Stimulated activated CD8-positive, alpha-beta memory T cell treated with anti-CD3 and anti-CD28 coated beads, Interleukin-2, amount 100 ng/mL, for 1 hour (primary cell): Measurements from ENCODE around the gene HOXC9.

ENCODE experiments used
- DNase-seq, 2 donors: peaks; one replicate each; pipeline ENCODE4 v3.0.0-alpha.2; 2020; ENCODE audit warnings: low read depth in 2 of 2

HOXC9 gene

DNA sequence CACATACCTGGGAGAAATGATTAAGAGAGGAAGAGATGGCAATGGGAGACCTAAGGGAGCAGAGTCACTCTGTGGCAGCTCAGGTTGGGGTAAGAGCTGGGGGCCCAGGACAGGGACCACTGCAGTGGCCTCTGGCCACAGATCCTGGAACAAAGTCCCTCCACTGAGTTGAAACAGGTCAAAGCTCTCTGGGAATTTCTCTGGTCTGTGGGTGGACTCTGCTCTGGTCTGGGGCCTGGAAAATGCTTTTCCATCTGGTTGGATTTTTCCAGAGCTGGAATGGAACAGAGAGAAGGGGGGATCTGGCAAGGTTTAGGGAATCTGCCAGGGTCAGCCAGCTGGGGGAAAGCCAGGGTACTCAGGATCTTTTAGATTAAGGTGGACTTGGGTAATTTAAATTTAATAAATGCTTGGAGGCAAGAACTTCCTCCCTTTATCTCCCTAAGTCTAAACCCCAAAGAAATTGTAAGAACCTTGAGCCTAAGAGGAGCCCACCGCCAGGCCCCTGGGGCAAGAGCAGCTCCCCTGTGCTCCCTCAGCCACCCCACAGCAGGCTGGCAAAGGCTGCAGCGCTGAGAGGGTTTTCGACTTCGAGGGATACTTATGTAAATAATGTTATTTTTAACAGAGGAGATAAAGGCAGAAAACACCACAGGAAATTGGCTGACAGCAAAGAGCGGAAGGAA, 11.3 kb upstream of the HOXC9 start:
- DNase-seq: no peak

DNA sequence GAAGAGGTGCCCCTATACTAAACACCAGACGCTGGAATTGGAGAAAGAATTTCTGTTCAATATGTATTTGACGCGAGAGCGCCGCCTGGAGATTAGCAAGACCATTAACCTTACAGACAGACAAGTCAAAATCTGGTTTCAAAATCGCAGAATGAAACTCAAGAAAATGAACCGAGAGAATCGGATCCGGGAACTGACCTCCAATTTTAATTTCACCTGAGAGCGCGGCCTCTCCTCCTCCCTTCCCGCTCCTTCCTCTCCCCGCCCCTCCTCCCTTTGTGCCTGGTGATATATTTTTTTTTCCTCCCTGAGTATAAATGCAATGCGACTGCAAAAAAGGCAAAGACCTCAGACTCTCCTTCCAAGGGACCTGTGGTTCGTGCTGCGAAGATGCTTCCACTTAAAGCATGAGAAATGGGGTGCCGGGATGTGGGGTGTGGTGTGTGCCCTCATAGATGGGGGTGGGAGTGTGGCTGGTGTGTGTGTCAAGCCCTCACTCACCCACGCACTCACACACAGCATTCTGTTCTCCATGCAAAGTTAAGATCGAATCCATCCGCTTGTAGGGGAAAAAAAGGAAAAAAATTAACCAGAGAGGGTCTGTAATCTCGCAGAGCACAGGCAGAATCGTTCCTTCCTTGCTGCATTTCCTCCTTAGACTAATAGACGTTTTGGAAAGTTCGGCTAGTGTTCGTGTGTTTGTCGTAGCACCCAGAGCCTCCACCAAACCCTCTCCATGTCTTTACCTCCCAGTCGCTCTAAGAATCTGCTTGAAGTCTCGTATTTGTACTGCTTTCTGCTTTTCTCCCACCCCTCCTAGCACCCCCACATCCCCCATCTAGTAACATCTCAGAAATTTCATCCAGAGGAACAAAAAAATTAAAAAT, 10.5 kb upstream of the HOXC9 start:
- no peak for DNase-seq

DNA sequence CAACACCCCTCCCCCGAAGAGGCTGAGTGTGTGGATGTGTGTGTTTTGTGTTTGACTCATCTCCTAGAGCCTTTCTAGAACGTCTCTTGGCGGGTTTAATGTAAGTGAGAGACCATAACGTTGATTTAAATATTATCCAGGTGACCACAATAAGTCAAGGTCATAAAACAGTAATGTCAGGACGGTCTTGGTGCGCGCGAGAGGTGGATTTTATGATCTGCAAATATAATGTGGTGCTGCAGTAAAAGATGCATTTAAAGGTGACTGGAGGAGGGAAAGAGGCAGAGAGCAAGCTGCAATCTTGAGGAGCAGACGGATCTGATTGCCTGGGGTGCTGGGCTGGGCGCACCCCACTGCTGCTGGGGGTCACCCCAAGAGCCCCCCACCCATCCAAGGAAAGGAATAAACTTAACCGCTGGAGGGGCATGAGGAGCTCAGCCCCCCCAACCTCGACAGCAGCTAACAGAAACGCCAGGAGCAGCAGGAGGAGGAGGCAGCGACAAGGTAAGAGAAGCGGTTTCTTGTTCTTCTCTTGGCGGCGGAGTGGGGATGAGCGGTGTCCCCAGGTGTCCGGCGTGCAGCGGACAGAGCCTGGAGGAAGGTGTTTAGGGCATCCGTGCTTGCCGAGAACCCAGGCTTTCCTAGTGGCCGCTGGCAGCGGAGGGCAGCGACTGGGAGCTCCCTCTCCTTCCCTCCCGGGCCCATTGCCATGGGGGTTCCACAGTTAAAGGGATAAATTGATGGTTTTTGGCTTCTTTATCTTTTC, 9.5 kb upstream of the HOXC9 start:
- DNase-seq: no peak

DNA sequence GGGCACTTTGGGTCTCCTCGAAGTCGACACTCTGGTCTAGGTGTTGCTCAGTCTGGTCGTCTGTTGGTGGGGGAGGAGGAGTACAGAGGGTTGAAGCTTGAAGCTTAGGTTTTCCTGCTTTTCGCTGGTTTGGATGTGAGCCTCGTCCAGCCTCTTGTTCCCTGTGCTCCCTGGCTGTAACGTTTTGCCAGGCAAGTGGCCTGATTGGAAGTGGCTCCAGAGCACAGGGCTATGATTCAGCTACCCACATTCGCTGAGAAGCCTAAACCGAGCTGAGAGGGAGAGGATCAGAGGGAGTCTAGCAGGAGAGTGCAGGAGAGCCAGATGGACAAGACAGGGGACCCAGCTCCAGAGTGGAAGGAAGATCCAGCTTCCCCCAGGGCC, 8.9 kb upstream of the HOXC9 start:
- DNase-seq: no peak

DNA sequence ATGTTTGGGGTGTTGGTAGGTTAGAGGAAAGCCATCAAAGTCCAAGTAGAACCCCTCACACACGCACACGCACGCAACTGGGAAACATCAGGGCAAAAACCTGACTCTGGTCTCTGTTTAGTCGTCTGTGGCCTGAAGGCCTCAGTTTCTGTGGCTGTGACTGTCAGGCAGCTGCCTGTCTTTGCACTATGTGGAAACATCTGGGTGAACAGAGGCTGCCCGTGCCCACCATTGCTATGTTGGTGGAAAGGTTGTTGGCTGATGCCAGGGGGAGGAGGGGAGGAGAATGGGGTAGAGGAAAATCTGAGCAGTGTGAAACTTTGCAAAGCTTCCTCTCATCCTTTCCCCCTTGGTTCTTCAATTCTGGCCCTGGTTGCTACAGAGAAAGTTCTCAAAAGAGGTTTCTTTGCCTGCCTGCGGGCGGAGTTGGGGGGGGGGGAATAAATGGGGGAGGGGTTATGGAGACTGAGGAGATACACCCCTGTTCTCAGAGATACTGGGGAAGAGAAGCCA, 7.5 kb upstream of the HOXC9 start:
- no peak for DNase-seq

DNA sequence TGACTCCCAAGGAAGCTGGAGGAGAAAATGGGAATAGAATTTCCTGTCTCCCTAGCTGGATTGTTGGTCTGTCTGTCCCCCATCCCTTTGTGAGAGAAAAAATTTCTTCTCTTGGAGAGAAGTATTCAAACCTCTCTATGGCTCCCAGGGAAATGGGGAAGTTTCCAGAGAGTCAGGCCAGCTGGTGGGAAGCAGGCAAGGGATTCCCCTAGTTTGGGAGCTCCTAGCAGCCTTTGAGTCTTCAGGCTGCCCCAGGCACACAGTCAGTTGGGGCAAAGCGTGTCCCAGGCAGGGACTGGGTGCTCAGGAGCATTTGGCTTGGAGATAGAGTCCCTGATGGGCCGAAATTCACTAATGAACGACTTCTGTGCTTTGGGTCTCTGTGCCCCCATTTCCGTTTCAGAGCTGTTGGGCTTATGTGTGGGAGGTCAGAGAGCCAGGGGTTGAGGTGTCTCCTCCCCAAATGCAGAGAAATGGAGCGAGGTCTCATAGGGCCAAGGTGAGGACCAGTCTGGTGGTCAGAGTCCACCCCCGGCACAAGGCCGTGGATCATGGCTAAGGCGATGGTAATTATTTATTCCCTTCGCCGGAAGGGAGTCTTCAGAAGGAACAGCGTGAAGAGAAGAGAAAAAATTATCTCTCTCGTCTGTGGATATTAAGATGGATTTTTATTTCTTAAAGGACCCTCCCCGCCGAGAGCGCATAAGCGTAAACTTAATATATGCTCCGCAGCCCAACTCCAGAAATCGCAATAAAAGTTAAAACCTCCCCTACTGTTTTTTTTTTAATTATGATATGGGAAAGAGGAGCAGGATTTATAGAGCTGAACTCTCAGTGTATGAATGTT, 6.6 kb upstream of the HOXC9 start:
- no peak for DNase-seq

DNA sequence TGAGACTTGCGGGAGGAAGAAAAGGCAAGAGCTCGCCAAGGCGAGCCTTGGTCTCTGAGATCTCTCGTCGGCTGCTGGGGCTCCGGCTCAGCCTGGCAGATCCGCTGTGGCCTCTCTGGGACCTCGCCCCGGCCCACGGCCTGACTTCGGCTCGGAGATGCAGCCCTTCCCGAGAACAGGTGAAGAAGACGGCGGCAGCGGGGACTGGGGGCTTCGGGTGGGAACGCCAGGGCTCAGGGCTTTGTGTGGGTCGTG, 6.0 kb upstream of the HOXC9 start:
- no peak for DNase-seq

DNA sequence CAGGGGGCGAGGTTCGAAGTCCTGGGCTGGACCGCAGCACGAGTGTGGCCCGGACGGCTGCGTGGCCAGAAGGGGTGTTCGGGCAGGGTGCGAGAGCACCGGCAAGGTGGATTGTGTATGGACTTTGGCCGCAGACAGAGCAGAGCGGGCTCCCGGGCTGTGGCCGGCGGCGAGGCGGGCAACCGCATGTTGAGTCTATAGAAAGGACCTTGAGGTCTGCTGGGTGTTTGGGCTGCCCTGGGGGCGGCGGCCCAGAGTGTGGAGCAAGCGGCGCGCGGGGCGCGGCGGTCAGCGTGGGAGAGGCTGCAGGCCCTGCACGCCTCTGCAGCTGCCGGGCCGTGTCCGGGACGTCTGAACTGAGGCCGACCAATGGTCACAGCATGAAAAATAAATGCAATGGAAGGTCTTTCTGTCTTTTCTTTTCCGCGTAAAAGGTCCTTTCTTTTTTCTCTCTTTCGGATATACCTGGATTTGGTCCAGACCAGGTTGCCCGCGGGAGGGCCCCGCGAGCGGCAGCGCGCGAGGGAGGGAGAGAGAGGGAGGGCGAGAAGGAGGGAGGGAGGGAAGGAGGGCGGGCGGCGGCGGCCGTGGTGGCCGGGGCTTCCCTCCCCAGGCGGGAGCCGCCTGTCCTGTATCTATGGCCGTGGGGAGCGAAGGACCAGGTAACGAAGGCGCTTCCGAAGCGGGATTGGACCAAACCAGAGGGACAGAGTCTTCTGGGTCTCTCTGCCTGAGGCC, 5.5 kb upstream of the HOXC9 start:
- DNase-seq: no peak

DNA sequence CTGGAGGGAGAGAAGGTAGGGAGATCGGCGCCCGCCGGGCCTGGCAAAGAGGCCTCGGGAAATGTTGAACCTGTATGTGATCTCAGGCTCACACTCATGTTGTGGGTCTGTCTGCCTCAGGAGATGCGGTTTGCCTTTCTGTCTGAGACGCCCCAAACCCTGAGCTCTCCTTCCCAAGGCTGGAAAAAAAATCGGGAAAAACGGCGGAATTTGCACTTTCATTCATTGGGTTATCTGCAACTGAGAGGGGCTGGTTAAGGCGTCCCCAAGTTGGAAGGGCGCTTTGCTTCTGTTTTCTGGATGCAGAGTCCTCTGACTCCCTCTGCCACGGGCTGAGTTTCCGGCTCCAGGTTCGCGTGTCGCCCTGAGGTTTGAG, 5.0 kb upstream of the HOXC9 start:
- no peak for DNase-seq

DNA sequence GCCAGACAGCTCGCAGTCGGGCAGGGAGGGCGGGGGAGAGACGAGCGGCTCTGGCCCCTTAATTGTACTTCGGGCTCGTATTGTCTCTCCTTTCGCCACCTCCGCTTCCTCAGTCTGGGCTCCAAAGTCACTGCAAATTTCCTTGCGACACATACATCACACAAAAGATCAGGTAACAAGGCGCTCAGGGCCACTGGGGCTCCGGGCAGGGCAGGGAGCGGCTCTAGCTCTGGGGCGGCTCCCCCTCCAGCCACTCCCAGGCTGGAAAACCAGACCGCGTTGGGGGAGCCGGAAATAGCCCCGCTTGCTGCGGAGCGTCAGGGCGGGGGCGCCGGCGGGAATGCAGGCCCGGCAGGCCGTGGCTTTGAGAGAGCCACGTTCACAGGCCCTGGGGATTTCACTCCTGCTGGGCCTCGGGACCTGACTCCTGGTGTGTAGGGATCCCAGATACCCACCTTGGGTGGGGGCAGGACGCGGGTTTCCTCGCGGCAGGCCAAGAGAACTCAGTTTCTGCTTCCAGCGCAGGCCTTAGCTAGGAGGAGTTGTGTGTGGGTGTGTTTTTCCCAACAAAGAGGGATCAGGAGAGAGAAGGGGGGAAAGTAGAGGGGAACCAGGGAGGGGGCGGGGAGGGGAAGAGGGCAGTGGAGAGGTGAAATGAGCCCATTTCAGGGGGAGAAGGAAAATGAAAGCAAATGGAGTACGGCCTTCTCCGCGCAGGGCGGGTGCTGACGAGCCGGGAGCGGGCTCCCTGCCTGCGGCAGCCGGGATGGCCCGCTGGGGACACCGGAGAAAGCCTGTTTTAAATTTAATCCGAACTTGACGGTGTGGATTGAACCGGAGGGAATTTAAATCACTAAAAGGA, 4.4 kb upstream of the HOXC9 start:
- DNase-seq: no peak

DNA sequence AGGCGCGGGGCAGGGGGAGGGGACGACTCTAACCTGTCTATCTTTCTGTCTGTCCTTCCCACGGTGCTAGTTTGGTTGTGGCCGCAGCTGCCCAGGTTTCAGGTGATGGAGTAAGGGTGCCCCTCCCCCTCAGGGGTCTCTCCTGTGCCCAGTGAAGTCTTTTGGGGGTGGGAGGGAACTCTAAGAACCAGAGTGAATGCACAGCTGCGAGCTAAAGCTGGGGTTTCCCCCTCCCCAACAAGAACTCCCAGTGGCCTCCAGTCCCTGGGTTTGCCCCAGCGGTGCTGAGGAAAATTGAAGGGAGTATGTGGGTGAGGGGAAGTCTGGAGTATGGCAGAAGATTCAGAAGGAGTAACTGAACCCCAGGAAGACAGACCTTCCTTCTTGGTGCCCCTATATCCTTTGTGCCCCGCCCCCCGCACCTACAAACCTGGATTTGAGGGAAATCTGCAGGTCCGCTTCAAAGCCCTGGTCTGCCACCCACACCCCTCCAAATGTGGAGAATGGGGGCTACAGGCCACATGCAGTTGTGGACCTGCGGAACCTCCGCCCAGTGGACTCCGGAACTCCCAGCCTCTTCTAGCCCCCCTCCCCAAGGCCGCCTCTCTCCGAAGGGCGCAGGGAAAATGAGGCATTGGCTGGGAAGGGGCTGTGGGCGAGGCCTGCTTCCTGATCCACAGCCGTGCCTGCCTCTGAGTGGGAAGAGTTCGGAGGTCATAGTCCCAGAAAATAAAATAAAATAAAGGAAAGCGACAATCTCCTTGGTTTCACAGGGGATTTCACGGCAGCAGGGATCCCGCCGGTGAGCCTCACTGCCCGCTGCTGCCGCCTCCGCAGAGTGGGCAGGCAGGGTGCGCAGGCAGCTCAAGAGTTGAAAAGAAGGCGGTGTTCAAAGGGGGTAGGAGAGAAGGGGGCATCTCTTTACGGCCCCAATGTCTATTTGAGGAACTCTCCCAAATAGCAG, 3.4 kb upstream of the HOXC9 start:
- no peak for DNase-seq

DNA sequence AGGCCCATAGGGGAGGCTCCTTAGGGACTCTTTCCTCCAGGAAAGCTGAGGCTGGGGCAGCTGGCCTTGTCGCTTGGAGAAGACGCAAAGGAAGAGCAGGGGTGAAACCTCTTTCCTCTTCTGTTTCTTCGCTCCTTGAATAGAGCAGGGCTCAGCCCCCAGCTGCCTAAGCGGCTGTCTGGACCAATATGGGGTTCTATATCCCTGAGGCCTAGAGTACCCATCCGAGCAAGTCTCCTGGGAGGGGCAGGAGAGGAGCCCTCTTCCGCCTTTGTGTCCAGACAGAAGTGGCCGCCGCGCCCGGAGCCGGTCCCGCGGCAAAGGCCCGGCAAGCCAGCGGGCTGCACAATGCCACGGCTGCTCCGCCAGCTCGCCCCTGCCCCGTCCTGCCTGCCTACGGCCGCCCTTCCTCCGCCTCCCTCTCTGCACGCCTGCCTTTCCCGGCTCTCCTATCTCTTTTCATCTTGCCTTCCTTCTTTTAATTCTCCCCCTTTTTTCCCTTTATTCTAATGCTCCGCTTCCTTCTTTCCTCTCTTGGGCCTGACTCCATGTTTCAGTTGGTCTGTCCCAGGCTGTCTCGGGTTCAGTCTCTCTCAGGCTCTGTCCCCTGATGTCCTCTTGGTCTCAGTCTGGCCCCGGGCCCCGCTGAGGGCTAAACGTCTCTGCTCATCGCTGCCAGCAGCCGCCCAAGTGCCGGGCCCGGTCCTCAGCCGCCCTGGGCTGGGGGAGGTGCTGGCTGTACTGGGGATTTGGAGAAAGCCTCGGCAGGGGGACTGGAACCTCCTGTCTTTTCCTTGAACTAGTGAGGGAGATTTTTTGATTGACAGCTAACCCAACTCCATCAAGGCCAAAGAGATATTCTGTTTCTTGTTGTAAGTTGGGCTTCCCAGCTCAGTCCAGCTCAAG, 2.5 kb upstream of the HOXC9 start:
- no peak for DNase-seq

DNA sequence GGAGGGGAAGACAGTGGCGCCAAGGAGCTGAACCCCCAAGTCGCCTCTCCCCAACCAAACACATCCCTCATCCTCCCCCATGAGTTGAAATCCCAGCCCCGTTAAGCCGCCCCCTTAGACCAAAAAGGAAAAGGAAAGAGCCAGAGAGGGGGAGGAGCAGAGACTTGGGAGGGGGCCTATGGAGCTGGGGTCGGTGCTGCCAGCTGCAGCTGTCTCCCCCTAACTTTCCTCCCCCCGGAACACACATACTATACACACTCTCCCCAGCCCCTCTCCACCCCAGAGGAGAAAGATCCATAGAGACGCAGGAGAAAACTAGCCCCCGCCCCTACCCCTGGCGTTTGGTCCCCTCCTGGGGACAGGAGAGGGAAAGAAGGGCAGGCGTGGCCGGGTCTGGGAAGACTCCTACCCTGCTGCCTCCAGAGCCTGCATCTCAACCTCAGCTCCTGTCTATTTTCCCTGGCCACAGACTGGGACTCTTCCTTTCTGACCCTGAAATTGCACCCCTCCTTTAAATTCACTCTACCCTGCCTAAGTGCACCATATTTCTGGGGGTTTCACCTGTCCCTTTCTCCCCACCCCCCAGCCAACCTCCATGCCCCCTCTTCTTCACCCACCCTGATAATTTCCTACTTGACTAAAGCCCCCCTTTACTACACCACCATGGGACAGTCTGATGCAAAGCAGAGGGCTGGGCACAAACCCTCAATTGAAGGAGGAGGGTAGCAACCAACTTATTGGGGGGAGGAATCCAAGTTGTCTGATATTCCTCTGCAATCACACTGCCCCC, 1.7 kb upstream of the HOXC9 start:
- DNase-seq: no peak

DNA sequence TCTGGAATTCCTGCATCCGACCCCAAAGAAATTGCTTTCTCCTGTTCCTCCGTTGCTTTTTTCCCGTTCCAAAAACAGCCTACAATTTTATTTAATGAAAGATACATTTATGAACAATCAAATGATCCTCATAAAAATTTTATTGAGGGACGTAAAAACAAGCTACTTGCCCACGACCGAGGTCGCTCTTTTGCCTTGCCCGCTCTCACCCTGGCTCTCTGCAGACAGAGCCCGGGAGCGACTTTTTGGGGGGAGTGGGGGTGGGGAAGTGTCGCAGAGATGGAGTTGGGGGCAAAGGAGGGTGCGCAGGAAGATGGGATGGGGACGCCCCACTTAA, 1.1 kb upstream of the HOXC9 start:
- no peak for DNase-seq

DNA sequence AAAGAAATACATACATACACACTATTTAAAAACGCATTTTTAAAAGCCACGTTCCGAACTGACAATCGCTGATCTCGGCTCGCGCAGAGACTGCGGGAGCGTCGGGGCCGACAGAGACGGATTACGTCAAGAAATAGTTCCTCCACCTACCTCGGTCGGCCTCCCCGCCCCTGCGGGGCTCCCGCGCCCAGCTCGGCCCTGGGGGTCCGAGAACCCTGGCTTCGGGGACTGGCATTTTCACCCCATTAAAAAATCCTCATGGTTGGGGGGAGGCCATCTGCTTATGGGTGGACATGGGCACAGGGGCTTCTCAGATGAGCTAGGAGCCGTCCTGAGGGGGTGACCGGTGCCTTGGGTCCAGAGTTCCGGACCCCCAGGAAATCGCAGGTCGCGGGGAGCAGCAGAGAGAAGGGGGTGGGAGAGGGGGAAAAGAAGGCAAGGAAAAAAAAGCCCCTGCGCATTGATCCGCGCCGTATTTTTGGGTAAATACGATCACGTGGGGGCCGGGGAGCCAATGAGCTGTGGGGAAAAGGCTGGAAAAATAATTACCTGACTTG, 324 bp upstream of the HOXC9 start:
- DNase-seq: no peak

DNA sequence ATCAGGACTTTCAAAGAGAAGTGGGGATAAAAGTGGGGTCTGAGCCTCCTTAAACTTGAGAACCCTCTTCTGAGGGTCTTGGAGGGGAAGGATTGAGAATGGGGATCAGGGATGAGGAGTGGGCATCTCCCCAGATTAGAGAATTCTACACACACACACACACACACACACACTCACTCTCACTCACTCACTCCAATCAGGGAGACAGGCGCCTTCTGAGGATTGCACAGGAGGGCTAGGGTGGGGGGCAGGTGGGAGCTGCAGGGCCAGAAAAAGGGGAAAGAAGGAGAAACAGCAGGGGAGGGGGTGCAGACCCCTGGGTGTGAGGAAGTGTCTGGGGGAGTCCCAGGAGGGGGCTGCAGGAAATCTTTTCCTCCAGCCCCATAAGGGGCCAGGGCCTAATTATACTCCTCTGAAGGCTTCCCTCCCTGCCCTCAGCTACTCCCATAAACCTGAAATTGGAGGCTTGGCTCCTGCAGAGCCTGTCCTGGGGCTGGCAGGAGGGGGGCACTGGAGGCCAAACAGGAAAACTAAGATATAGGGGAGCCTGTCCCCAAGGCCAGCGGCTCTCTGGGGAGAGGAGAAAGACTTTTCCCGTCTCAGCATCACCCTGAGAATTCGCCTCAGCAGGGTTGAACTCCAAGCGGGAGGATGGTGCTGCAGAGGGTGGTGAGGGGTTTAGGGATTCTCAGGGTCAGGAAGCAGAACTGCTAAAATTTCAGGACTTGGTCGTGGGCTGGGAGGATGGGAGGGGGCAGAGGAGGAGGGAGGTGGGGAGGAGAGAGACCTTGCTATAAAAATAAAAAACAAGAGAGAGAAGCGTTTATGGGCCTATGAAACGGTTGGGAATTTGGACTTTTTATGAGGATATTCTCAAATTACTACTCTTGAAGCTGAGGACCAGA, 1.6 kb downstream of the HOXC9 start:
- DNase-seq: no peak
